ENCODE data around the gene MYO1B. TPM values are rescaled to one million over a fixed set of nuclear protein-coding genes. Genes with fewer than 3 reads are reported as not detected.
A peak's percentile ranks its signal among the peaks of the same experiment; 100 is the strongest.

MYO1B gene
- total RNA-seq, 1 experiment from 2014 or later = 37.8 TPM

DNA sequence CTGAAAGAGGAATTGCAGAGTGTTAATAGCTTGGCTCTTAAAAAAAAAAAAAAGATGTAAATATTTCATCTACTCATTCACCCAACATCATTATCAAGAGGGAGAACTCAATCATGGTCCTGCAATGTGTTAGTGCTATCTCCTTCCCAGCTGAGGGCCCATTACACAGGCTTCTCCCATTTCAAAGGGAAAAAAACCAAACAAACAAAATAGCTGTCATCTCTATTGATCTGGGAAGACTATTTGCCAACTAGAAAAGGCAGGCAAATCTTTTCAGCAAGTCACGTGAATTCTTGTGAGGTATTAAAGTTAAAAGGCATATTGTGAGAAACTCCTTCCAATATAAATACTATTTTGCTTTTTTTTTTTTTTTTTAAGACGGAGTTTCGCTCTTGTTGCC, 194.3 kb downstream of the MYO1B start:
- DNase-seq (ENCODE audit: low spot score) = no peak
- no peaks in the 10 kb centered on the region for H3K9me3 ChIP-seq (ENCODE audit: low read depth, low read length, poor library complexity, severe bottlenecking)
- BruUV-seq (replicated peaks) = no TSS peak
- H3K4me1 ChIP-seq (ENCODE audit: insufficient read depth, low read length, poor library complexity, severe bottlenecking) = no peaks in the 10 kb centered on the region
- ChIA-PET CTCF (no interaction called here), POLR2A (ENCODE audit: low non-redundant PET) (no interaction called here)
- H3K27ac ChIP-seq (ENCODE audit: low read depth, low read length, poor library complexity, severe bottlenecking) = no peak overlapping the region
- TF ChIP-seq EZH2 (IDR thresholded peaks at IDR 0.05; ENCODE audit: borderline replicate concordance, low read depth, low read length, poor library complexity, severe bottlenecking) = no peak
- TF ChIP-seq, protein P1, sequence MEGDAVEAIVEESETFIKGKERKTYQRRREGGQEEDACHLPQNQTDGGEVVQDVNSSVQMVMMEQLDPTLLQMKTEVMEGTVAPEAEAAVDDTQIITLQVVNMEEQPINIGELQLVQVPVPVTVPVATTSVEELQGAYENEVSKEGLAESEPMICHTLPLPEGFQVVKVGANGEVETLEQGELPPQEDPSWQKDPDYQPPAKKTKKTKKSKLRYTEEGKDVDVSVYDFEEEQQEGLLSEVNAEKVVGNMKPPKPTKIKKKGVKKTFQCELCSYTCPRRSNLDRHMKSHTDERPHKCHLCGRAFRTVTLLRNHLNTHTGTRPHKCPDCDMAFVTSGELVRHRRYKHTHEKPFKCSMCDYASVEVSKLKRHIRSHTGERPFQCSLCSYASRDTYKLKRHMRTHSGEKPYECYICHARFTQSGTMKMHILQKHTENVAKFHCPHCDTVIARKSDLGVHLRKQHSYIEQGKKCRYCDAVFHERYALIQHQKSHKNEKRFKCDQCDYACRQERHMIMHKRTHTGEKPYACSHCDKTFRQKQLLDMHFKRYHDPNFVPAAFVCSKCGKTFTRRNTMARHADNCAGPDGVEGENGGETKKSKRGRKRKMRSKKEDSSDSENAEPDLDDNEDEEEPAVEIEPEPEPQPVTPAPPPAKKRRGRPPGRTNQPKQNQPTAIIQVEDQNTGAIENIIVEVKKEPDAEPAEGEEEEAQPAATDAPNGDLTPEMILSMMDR (conservative IDR thresholded peaks at IDR 0.05; ENCODE audit: low read depth, low read length) = no peak
- H3K36me3 ChIP-seq (ENCODE audit: insufficient read depth, low read length, poor library complexity, severe bottlenecking) = no peaks in the 10 kb centered on the region
- no peaks in the 10 kb centered on the region for H3K27me3 ChIP-seq (replicated peaks; ENCODE audit: insufficient read depth, low read depth, low read length, poor library complexity)
- no peak overlapping the region for H3K4me3 ChIP-seq (ENCODE audit: low read depth, low read length, poor library complexity, severe bottlenecking)
- intact Hi-C loops (cut with micrococcal nuclease; ENCODE audit: unreplicated experiment) = no loop called here

DNA sequence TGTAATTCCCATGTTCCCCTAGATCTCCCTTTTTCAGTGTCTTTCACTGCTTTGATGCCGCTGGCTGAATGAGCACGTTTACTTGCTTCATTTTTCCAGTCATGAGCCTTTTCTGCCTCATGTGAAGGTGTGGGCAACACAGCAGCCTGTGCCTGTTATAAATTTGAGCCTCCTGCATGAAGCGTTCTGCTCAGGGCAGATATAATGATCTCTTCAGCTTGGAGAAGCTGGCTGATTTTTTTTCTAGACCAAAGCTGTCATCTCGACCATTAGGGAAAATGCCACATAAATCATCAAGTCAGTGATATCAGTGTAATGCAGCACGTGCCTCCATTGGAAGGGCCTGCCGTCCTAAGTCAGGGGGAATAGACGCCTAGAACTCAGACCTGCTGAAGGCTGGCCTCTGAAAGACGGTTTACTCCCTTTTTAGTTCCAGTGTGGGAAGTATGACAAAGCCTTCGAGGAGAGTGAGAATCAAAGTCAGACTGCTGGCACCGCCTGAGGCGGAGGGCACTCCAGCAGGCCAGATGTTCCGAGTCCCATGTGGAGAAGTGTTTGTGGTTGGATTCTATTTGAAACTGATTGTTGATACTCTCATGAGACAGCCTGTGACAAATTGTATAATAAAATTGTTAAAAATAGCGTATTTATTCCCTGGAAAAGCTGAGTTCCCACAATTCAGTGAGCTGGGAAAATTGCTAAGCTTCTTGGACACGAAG, 196.5 kb downstream of the MYO1B start:
- DNase-seq (ENCODE audit: low spot score) = peak; percentile 14
- H3K36me3 ChIP-seq (ENCODE audit: insufficient read depth, low read length, poor library complexity, severe bottlenecking) = no peaks in the 10 kb centered on the region
- ChIA-PET POLR2A (ENCODE audit: low non-redundant PET) (no interaction called here), CTCF (no interaction called here)
- H3K27me3 ChIP-seq (replicated peaks; ENCODE audit: insufficient read depth, low read depth, low read length, poor library complexity) = no peaks in the 10 kb centered on the region
- BruUV-seq (replicated peaks) = no TSS peak
- intact Hi-C loops (cut with micrococcal nuclease; ENCODE audit: unreplicated experiment) = no loop called here
- H3K4me1 ChIP-seq (ENCODE audit: insufficient read depth, low read length, poor library complexity, severe bottlenecking) = no peaks in the 10 kb centered on the region
- TF ChIP-seq EZH2 (IDR thresholded peaks at IDR 0.05; ENCODE audit: borderline replicate concordance, low read depth, low read length, poor library complexity, severe bottlenecking) = no peak
- TF ChIP-seq, protein P1 (conservative IDR thresholded peaks at IDR 0.05; ENCODE audit: low read depth, low read length) = no peak
- no peak overlapping the region for H3K27ac ChIP-seq (ENCODE audit: low read depth, low read length, poor library complexity, severe bottlenecking)
- no peak overlapping the region for H3K4me3 ChIP-seq (ENCODE audit: low read depth, low read length, poor library complexity, severe bottlenecking)
- no peaks in the 10 kb centered on the region for H3K9me3 ChIP-seq (ENCODE audit: low read depth, low read length, poor library complexity, severe bottlenecking)

DNA sequence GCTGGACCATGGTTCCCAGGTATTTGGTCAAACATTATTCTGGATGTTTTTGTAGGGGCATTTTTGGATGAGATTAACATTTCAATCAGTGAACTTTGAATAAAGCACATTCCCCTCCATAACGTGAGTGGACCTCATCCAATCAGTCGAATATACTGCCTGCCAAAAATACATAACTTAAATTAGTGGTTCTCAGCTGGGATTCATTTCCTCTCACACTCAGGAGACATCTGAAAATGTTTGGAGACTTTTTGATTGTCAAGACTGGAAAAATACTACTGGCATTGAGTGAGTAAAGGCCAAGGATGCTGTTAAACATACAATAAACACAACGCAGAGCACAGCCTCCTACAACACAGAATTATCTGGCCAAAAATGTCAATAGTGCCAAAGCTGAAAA, 198.2 kb downstream of the MYO1B start:
- Histone ChIP-seq H3K27me3 (replicated peaks; ENCODE audit: insufficient read depth, low read depth, low read length, poor library complexity) (no peaks in the 10 kb centered on the region), H3K27ac (ENCODE audit: low read depth, low read length, poor library complexity, severe bottlenecking) (no peak overlapping the region), H3K4me1 (ENCODE audit: insufficient read depth, low read length, poor library complexity, severe bottlenecking) (no peaks in the 10 kb centered on the region), H3K9me3 (ENCODE audit: low read depth, low read length, poor library complexity, severe bottlenecking) (no peaks in the 10 kb centered on the region), H3K4me3 (ENCODE audit: low read depth, low read length, poor library complexity, severe bottlenecking) (no peak overlapping the region), H3K36me3 (ENCODE audit: insufficient read depth, low read length, poor library complexity, severe bottlenecking) (no peaks in the 10 kb centered on the region)
- POLR2A ChIA-PET (ENCODE audit: low non-redundant PET) = no interaction called here
- DNase-seq (ENCODE audit: low spot score) = no peak
- intact Hi-C loops (cut with micrococcal nuclease; ENCODE audit: unreplicated experiment) = no loop called here
- no TSS peak for BruUV-seq (replicated peaks)
- no peak for TF ChIP-seq EZH2 (IDR thresholded peaks at IDR 0.05; ENCODE audit: borderline replicate concordance, low read depth, low read length, poor library complexity, severe bottlenecking)
- TF ChIP-seq, protein P1 (conservative IDR thresholded peaks at IDR 0.05; ENCODE audit: low read depth, low read length) = no peak
- CTCF ChIA-PET = no interaction called here

Measured in A673 (cell line).